H1 (cell line): ENCODE measurements around the gene LIMS1. TPM values are rescaled to one million over a fixed set of nuclear protein-coding genes. Genes with fewer than 3 reads are reported as not detected.

ENCODE experiments used
- CTCF ChIA-PET: fragments of 300-600 bp; sonication (Branson Sonifier 250); formaldehyde crosslinking; loops from one replicate; lab custom pipeline; 2021; ENCODE audit not compliant: partially characterized antibody; lab: Charles Lee
- POLR2A ChIA-PET: fragments of 300-600 bp; sonication (Branson Sonifier 250); formaldehyde crosslinking; loops from one replicate; lab custom pipeline; 2021; ENCODE audit warnings: inconsistent platforms; ENCODE audit not compliant: partially characterized antibody; lab: Charles Lee
- DNase-seq, 2 experiments: peaks; one replicate each; pipeline versions ENCODE4 v3.0.0 to v3.0.0-alpha.2; 2010 to 2022; ENCODE audit warnings: low spot score in 2 of 2, low read depth in 1 of 2, mixed read lengths in 1 of 2
- FAIRE-seq: peaks from 2 replicates; lab custom pipeline; 2011; peaks lifted over from hg19 to GRCh38; lab: Jason Lieb, UNC
- H2AFZ ChIP-seq: 2 replicates; pipeline ENCODE4 v1.8.1; 2012; ENCODE audit warnings: low read length, inconsistent platforms
- H2AK5ac ChIP-seq: 2 replicates; pipeline ENCODE4 v1.6.1; 2013; ENCODE audit warnings: low read depth, low read length
- H2BK120ac ChIP-seq: replicated peaks from 2 replicates; pipeline ENCODE3; 2013; ENCODE audit warnings: low read depth, low read length, inconsistent platforms
- H2BK12ac ChIP-seq: 2 replicates; pipeline ENCODE4 v1.6.1; 2013; ENCODE audit warnings: low read depth, low read length
- H2BK15ac ChIP-seq: 2 replicates; pipeline ENCODE4 v1.6.1; 2013; ENCODE audit warnings: low read length
- H2BK20ac ChIP-seq: 2 replicates; pipeline ENCODE4 v1.6.1; 2013; ENCODE audit warnings: low read length
- H2BK5ac ChIP-seq: 2 replicates; pipeline ENCODE4 v1.6.1; 2013; ENCODE audit warnings: low read depth, low read length
- H3K14ac ChIP-seq: 2 replicates; pipeline ENCODE4 v1.6.1; 2013; ENCODE audit warnings: inconsistent platforms; ENCODE audit not compliant: insufficient read length
- H3K18ac ChIP-seq: 2 replicates; pipeline ENCODE4 v1.6.1; 2013; ENCODE audit warnings: low read length; ENCODE audit errors: extremely low read depth
- H3K23ac ChIP-seq: 2 replicates; pipeline ENCODE4 v1.6.1; 2013; ENCODE audit warnings: inconsistent platforms; ENCODE audit not compliant: insufficient read length
- H3K23me2 ChIP-seq: 2 replicates; pipeline ENCODE4 v1.6.1; 2013; ENCODE audit warnings: low read depth, low read length
- H3K27ac ChIP-seq: 2 replicates; pipeline ENCODE4 v1.6.1; 2011; ENCODE audit warnings: low read depth, low read length, inconsistent platforms
- H3K27me3 ChIP-seq, 4 experiments: replicated peaks in 1 of 4; 1 replicate in 1 of 4; 2 replicates in 3 of 4; pipeline versions ENCODE4 v1.6.1 to v1.8.1; 2011 to 2013; ENCODE audit warnings: low read length in 3 of 4, mild to moderate bottlenecking in 3 of 4, inconsistent platforms in 2 of 4, mixed read lengths in 2 of 4, moderate library complexity in 1 of 4; ENCODE audit not compliant: control insufficient read depth in 3 of 4, insufficient read depth in 3 of 4; ENCODE audit errors: extremely low read depth in 1 of 4
- H3K36me3 ChIP-seq, 4 experiments: 2 replicates each; pipeline versions ENCODE4 v1.6.1 to v1.8.1; 2011 to 2013; ENCODE audit warnings: mild to moderate bottlenecking in 4 of 4, low read length in 3 of 4, moderate library complexity in 2 of 4, control low read depth in 1 of 4, inconsistent platforms in 1 of 4; ENCODE audit not compliant: insufficient read depth in 4 of 4, control insufficient read depth in 2 of 4
- H3K4ac ChIP-seq: replicated peaks from 2 replicates; pipeline ENCODE3; 2013; ENCODE audit warnings: low read length, low read depth, mixed read lengths, inconsistent platforms; ENCODE audit not compliant: insufficient read length
- H3K4me1 ChIP-seq, 4 experiments: replicated peaks in 1 of 4; 1 replicate in 1 of 4; 2 replicates in 3 of 4; pipeline versions ENCODE4 v1.6.1 to v1.8.1; 2011 to 2013; ENCODE audit warnings: low read length in 3 of 4, inconsistent platforms in 2 of 4, mixed read lengths in 1 of 4; ENCODE audit not compliant: insufficient read depth in 4 of 4, control insufficient read depth in 3 of 4
- H3K4me2 ChIP-seq, 2 experiments: 2 replicates each; pipeline versions ENCODE4 v1.6.1 to v1.8.1; 2011 to 2013; ENCODE audit warnings: low read depth in 2 of 2, low read length in 2 of 2, control low read depth in 1 of 2, inconsistent platforms in 1 of 2, mild to moderate bottlenecking in 1 of 2; ENCODE audit not compliant: insufficient read depth in 1 of 2
- H3K4me3 ChIP-seq, 4 experiments: fragments of 200-600, 300-600 bp in 1 of 4; sonication (generic), shearing (Covaris generic), sonication (Bioruptor Twin) in 1 of 4; 2 replicates each; pipeline versions ENCODE4 v1.5.1 to v1.8.1; 2011 to 2016; ENCODE audit warnings: low read length in 4 of 4, low read depth in 3 of 4, control low read depth in 2 of 4, inconsistent platforms in 2 of 4, mild to moderate bottlenecking in 2 of 4, mixed read lengths in 1 of 4, moderate library complexity in 1 of 4; ENCODE audit not compliant: insufficient read depth in 2 of 4; ENCODE audit errors: extremely low read depth in 1 of 4
- H3K56ac ChIP-seq: replicated peaks from 2 replicates; pipeline ENCODE3; 2013; ENCODE audit warnings: low read depth, mild to moderate bottlenecking, mixed read lengths, low read length, inconsistent platforms; ENCODE audit not compliant: insufficient read length
- H3K79me1 ChIP-seq: 2 replicates; pipeline ENCODE4 v1.6.1; 2013; ENCODE audit warnings: low read depth, low read length, control low read depth
- H3K79me2 ChIP-seq, 2 experiments: 2 replicates each; pipeline versions ENCODE4 v1.6.1 to v1.8.1; 2012 to 2013; ENCODE audit warnings: low read length in 2 of 2, mild to moderate bottlenecking in 2 of 2, inconsistent platforms in 1 of 2; ENCODE audit not compliant: insufficient read depth in 2 of 2, control insufficient read depth in 1 of 2
- H3K9ac ChIP-seq, 4 experiments: replicated peaks in 1 of 4; 1 replicate in 1 of 4; 2 replicates in 3 of 4; pipeline versions ENCODE4 v1.6.1 to v1.8.1; 2011 to 2013; ENCODE audit warnings: low read depth in 3 of 4, low read length in 3 of 4, control low read depth in 2 of 4, mild to moderate bottlenecking in 2 of 4, moderate library complexity in 2 of 4, inconsistent platforms in 1 of 4; ENCODE audit errors: extremely low read depth in 1 of 4
- H3K9me3 ChIP-seq, 2 experiments: 2 replicates each; pipeline versions ENCODE4 v1.6.1 to v1.8.1; 2012 to 2013; ENCODE audit warnings: mild to moderate bottlenecking in 2 of 2, moderate library complexity in 2 of 2, control low read depth in 1 of 2, inconsistent platforms in 1 of 2, low read depth in 1 of 2, low read length in 1 of 2, mixed read lengths in 1 of 2; ENCODE audit not compliant: insufficient read depth in 2 of 2
- H4K20me1 ChIP-seq, 2 experiments: replicated peaks in 1 of 2; 2 replicates each; pipeline versions ENCODE3 to v1.8.1; 2011 to 2013; ENCODE audit warnings: inconsistent platforms in 2 of 2, low read length in 2 of 2, mild to moderate bottlenecking in 1 of 2; ENCODE audit not compliant: insufficient read depth in 2 of 2, control insufficient read depth in 1 of 2
- H4K5ac ChIP-seq: 2 replicates; pipeline ENCODE4 v1.6.1; 2013; ENCODE audit warnings: low read length, low read depth, mixed read lengths, inconsistent platforms; ENCODE audit not compliant: insufficient read length
- H4K8ac ChIP-seq: 2 replicates; pipeline ENCODE4 v1.8.0; 2013; ENCODE audit warnings: mild to moderate bottlenecking, moderate library complexity, low read length, inconsistent platforms; ENCODE audit not compliant: insufficient read depth; ENCODE audit errors: extremely low read depth
- H4K91ac ChIP-seq: replicated peaks from 2 replicates; pipeline ENCODE3; 2013; ENCODE audit warnings: low read length, mixed read lengths, inconsistent platforms; ENCODE audit not compliant: insufficient read length
- SIN3A ChIP-seq, 2 experiments: IDR thresholded peaks in 1 of 2; conservative IDR thresholded peaks in 1 of 2; 2 replicates each; pipeline ENCODE4 v1.6.1; 2011 to 2012; ENCODE audit warnings: low read length in 2 of 2, improper control_type of control experiment in 1 of 2, low read depth in 1 of 2, mild to moderate bottlenecking in 1 of 2
- WGBS, 2 experiments: shearing (Covaris generic) in 1 of 2; methylation state at CpG; one replicate each; pipeline versions ENCODE4 v1.1.6 to v1.1.7; 2013 to 2015; ENCODE audit warnings: low lambda C conversion rate in 2 of 2, mixed read lengths in 2 of 2, inconsistent platforms in 1 of 2, low coverage in 1 of 2, missing lambda C conversion rate in 1 of 2; ENCODE audit not compliant: insufficient replicate concordance in 2 of 2, insufficient coverage in 1 of 2, insufficient read length in 1 of 2; ENCODE audit errors: extremely low coverage in 1 of 2, missing lambda C conversion rate in 1 of 2; 5-methylcytosine and 5-hydroxymethylcytosine counted together
- polyA plus RNA-seq, 7 experiments: library from polyadenylated mRNA; depleted of rRNA in 3 of 7; stranded (reverse) in 5 of 7; unstranded in 2 of 7; fragments of >200 nt in 5 of 7; fragments of 200-250 nt in 2 of 7; gene quantifications; 1 replicate in 5 of 7; 2 replicates in 1 of 7; 4 replicates in 1 of 7; pipeline versions ENCODE4 v1.2.1 to v1.2.3, GENCODE V29; 2011 to 2013; ENCODE audit warnings: missing spikeins in 2 of 7, mixed read lengths in 2 of 7
- total RNA-seq: library from RNA; stranded (reverse); fragmentation: NEBNext Ultra II Directional; extraction: Animal tissue kit (Norgen Biotek cat#: 25700); gene quantifications from 2 replicates; pipeline ENCODE4 v1.2.1, GENCODE V29; 2021

Gene LIMS1
- total and polyA plus RNA-seq, 2 of the 8 experiments (the other 6 are each of a cell fraction or from before 2014, with no cell fraction given), result 24.1 to 36.7 TPM

DNA sequence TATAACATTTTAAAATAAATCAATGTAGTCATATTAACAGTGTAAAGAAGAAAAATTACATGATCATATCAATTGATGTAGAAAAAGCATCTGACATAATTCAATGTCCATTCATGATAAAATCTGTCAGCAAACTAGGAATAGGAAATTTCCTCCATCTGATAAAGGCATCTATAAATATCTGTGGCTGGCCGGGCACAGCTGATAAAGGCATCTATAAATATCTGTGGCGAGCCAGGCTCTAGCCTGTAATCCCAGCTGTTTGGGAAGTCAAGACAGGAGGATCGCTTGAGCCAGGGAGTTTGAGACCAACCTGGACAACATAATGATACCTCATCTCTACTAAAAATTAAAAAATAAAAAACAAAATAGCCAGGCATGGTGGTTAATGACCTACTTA, 166.9 kb downstream of the LIMS1 start:
- no peak overlapping the region for H2BK15ac ChIP-seq
- DNase-seq (no peak), FAIRE-seq (no peak)
- H2BK12ac ChIP-seq, result no peak overlapping the region
- no peak overlapping the region for H3K4me3 ChIP-seq
- no peak overlapping the region for H2AK5ac ChIP-seq
- H3K9ac ChIP-seq, result no peak overlapping the region
- H2BK20ac ChIP-seq, result no peak overlapping the region
- no peak overlapping the region for H3K14ac ChIP-seq
- H4K20me1 ChIP-seq, result no peaks in the 10 kb centered on the region
- H2BK5ac ChIP-seq, result no peak overlapping the region
- 94% methylated on average over 3 of the region's 3 CpGs; no CpG with 5 or more reads in 1 of the 2 experiments for WGBS, 2 experiments
- no peaks in the 10 kb centered on the region for H3K23me2 ChIP-seq
- no peak overlapping the region for H3K27ac ChIP-seq
- no peak overlapping the region for H4K8ac ChIP-seq
- H2BK120ac ChIP-seq, result no peak overlapping the region
- H3K9me3 ChIP-seq, result no peaks in the 10 kb centered on the region
- no peak overlapping the region for H3K18ac ChIP-seq
- H3K79me2 ChIP-seq, result no peaks in the 10 kb centered on the region
- H4K91ac ChIP-seq, result no peak overlapping the region
- no peaks in the 10 kb centered on the region for H3K4me1 ChIP-seq
- H3K4me2 ChIP-seq, result no peak overlapping the region
- H2AFZ ChIP-seq, result no peak overlapping the region
- no peak overlapping the region for H3K23ac ChIP-seq
- POLR2A ChIA-PET, result interaction anchor here (1.3 kb wide), 1 partner anchor 8 kb away, joined by 3 read pairs; no protein-coding TSS in a partner anchor
- no peaks in the 10 kb centered on the region for H3K79me1 ChIP-seq
- H4K5ac ChIP-seq, result no peak overlapping the region
- H3K4ac ChIP-seq, result no peak overlapping the region
- H3K36me3 ChIP-seq, result no peaks in the 10 kb centered on the region
- H3K27me3 ChIP-seq, result no peaks in the 10 kb centered on the region
- H3K56ac ChIP-seq, result no peak overlapping the region
- CTCF ChIA-PET, result no interaction called here
- TF ChIP-seq SIN3A (conservative IDR thresholded peaks at IDR 0.05 in 1 of 2, IDR thresholded peaks at IDR 0.05 in 1 of 2; ENCODE audit: low read depth in 1 of 2, low read length in 2 of 2), result no peak
